Suppressor macrophage treated with lipopolysaccharide for 1 hour (primary cell): ENCODE measurements around the gene CDH4.
"Not testable (repeated sequence)": the region's sequence is repeated elsewhere in the genome, so short reads cannot be mapped to it uniquely, and the experiment has no call there.

Source experiments
- DNase-seq, 3 donors: peaks; one replicate each; pipeline ENCODE4 v3.0.0-alpha.2; 2020 to 2022

The CDH4 gene

DNA sequence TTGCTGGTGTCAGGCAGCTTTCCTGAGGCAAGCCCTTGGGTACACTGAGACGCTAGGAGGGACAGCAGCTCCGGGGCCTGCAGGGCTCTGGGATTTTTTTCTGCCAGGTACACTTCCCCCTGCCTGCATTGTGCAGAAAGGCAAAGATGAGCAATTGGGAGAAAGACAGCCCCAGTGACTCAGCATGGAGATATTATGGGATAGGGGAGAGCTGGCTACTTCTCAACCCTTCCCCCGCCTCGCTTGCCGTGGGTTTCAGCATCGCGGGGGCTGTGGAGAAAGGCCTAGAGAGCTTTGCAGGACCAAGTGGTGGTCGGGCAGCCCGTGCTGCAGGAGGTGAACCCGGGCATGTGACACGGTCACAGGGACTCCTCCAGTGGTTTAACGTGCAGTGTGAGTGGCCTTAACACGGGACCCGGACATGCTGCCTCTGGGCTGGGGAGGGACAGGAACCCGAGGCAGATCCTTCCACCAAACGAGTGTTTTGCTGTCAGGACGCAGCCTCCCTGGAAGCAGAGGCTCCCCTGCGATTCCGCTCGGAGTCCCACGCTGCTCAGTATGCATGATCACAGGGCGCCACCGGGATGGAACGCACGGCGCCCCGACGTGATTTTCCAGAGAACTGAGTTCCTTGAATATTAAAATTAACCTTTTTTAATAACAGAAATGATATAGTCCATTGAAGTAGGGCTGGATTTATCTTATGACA, 139.9 kb downstream of the CDH4 start:
- no peak for DNase-seq

DNA sequence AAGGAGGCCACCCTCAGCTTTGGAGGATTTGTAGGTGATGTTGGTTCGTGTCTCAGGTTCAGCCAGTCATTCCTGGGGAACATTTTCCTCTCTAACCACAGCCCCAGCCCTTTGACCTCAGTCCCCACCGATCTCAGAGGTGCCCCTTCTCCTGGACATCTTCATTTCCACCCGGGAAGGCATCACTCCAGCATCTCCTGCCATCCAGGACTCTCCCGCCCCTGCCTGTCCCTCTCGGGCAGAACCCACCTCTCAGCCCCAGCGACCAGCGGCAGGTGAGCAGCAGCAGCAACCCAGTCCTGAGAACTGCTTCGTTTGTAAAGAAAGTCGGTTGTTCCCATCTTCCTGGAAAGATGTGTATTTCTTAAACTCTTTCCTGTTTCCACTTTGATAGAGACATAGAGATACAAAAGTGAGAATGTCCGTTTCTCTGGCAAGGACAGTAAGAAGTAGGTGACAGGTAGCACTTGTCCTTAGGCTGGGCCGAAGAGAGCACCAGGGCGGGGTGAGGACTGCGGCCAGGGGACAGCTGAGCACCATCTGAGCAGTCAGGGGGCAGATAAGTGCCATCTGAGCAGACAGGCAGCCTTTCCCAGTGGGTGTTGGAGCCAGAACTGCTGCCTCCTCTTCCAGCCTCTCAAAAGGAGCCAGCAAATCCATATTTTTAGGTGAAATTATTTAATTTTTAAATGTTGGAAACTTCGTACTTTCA, 142.2 kb downstream of the CDH4 start:
- no peak for DNase-seq

DNA sequence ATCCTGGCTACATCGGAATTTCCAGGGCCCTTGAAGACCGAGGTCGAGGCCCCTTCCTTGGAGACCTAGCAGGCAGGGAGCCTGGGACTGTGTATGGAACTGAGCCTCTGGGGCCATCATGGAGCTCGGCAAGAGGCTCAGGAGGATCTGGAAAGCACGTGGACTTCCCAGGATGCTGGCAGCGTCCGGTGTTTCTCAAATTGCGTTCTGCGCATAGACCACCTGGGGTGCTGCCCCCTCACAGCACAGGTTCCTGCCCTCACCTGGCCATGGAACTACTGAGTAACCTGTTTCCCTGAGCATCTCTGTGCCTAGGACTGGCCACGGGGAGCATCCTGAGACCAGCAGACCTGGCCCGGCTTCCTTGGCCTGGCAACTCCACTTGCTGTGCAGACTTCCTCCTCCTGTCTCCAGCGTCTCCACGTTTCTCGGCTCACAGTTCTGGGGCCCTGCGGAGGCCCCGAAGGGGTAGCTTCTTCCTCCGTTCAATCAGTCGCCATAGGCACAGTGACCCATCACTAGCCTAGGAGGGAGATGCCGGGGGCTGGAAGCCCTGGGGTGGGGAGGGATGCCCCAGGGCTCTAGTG, 144.3 kb downstream of the CDH4 start:
- DNase-seq: no peak

DNA sequence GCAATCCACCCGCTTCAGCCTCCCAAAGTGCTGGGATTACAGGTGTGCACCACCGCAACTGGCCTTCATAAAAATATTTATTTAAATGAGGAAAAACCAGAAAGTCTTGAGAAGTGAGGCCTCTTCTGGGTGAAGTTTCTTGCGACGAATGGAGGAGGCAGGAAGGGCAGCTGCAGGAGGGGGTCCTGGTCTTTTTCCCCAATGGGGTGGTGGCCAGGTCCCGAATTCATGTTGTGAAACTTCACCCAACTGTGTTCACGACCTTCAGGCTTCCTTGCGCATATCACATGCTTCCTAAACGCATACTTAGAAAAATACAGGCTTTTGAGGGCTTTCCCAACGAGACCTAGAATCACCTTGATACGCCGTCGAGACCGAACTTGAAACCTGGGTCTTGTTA, 145.1 kb downstream of the CDH4 start:
- no peak for DNase-seq

DNA sequence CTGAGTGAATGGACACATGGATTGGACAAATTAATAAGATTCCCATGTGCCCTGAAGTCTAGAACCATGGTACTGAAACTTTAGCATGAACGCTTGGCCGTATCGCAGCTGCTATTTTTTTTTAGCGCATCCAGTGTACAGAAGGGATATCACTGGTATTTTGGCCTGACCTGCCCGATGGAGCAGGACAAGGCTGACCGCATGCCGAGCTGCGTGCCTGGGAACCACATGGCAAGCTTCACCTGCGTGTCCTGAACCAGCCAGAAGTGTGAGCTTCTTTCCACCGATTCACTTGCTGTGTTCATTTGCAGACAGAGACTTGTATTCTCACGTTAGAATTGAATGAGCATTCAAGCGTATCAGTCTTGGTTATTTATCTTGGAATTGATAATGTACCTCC, 145.7 kb downstream of the CDH4 start:
- no peak for DNase-seq

DNA sequence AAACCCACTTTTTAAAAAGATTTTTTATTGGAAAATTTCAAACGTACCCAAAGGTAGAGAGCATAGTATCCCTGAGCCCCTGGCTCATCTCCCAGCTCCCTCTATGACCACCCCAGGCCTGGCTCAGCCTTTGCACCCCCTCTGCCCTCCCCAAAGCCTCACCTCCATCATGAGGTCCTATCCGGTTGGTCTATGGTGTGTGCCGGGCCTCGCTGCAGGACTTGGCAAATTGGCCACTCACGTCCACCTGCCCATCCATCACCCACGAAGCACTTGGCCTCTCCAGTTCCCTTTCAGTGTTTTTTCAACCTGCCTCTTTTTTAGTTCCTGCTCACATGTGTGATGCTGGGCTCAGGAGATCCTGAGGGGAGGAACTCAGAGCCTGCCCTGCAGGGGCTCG, 147.4 kb downstream of the CDH4 start:
- no peak for DNase-seq

DNA sequence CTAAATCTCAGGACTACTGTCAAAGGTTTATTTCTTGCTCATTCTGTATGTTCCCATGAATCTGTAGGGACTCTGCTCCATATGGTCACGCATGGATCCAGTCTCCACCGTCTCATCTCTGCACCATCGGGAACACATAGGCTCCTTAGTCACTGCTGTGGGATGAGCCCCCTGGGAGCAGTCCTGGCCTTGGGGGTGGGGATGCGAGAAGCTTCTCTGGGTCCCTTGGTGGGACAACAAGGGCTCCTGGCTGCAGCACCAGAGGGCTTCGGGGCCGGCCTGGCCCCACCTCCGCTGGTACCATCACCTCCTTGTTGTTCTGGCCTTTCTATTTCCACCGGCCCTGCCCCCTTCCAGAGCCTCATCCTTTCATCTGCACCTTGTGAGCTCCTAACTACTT, 148.4 kb downstream of the CDH4 start:
- DNase-seq: no peak

DNA sequence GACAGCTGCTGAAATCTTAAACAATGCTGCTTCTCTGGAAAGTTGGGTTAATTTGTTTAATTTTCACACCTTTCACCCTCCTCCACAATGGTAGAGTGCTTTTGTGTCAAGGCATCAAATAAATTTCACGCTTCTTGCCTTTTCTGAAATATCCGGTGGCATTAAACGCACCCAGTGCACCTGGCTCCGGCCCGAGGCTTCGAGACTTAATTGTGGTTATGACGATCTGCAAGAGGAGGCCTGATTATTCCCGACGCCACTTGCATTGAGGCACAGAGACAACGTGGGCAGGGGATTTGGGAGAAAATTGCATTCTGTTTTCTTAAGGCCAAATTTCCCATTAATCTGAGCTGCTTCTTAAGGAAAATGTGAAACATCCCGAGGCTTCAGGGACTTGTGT, 152.2 kb downstream of the CDH4 start:
- DNase-seq: no peak

DNA sequence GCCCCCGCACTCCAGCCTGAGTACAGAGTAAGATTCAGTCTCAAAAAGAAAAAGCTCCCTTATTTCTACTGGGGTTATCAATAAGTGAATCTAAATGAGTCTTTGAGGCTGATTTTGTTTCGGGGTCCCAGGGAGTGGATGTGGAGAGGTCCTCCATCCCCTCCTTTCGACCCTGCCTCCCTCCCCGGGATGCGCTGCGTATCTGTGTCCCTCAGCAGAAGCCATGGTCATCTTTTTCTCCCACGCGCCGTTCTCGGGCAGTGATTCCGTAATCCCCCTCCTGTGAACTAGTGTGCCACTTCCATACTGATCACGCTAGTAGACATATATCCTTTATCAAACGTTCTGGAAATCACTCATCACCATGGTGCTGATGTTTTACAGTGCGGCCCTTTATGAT, 152.9 kb downstream of the CDH4 start:
- DNase-seq: no peak

DNA sequence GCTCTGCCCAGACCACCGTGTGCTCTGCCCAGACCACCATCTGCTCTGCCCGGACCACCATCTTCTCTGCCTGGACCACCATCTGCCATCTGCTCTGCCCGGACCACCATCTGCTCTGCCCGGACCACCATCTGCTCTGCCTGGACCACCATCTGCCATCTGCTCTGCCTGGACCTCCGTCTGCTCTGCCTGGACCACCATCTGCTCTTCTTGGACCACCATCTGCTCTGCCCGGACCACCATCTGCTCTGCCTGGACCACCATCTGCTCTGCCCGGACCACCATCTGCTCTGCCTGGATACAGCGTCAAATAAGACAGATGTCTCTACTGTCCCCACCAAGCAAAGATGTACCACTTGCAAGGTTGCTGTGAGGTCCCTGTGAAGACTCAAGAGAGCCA, 154.7 kb downstream of the CDH4 start:
- not testable (repeated sequence) for DNase-seq

DNA sequence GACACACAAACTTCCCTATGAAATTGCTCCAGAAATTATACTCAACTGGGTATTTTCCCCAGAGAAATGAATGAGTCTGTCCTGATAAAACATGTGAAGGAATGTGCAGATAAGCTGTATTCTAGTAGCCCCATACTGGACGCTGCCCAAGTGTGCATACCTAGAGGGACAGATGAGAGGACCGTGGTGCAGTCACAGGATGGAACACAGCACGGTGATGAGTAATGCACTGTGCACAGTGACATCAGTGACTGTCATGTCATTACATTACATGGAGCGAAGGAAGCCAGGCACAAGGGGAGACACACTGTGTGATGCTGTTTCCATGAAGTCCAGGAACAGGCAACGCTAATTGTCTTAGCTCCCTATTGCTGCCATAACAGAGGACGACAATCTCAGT, 155.5 kb downstream of the CDH4 start:
- no peak for DNase-seq

DNA sequence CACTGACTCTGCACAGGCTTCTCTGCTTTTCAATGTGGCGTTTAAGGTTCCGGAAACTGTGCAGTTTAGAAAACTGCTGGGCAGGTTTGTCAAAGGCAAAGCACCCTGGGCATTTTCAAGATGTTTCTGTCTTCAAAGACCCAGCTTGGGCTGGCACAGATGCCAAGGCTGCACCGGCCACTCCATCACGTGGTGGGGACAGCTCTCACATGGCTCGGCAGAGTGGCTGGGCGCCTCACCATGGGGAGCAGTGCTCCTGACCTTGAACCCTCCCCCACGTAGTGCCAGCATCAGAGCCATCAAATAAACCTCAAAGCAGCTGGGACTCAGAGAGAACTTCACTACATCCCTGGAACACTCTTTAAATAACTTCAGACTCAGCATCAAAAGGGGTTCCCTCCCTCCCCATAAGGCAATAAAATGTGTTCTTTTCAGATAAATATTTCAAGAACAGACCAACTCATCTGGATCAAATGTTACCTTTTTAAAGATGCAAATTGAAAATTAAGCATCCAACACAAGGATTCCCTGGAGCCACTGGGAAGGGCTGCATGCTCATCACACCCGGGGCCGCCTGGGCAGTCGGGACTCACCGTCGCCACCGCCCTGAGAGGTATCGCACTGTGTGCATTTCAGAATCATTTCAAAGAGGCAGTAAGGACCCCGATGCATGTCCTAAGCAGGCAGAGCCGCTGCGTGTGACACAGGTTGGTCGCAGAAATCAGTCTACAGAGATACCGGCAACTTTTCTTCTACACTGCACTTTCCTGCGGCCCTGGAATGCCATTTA, 157.1 kb downstream of the CDH4 start:
- DNase-seq: no peak

DNA sequence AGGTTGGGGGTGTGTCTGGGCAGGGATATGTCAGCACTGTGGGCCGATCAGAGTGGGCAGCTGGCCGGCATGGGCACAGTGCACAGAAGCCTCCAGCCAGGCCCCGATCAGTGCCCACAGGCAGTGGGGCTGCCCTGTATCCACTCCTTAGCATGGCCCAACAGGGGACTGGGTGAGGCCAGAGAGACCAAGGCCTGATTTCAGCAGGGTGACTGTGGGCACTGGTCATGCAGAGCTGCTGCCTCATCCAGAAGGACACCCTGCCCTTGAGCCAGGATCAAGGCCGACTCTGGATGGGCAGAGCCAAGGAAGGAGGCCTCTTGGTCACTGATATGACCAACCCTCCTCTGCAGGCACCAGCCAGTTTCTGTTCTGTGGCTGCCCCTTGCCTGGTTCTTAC, 159.7 kb downstream of the CDH4 start:
- DNase-seq: no peak

DNA sequence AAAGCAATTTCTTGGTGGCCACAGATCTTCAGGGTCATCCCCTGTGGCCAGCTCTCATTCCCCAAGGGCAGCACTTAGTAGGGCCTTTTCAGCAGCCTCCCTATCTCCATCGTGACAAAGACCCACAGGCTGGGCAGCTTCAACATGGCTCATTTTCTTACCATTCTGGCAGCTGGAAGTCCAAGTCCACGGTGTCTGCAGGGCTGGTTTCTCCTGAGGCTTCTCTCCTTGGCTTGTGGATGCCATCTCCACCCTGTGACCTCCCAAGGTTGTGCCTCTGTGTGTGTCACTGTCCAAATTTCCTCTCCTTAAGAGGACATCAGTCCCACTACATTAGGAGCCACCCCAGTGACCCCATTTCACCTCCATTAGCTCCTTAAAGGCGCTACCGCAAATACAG, 161.7 kb downstream of the CDH4 start:
- DNase-seq: no peak

DNA sequence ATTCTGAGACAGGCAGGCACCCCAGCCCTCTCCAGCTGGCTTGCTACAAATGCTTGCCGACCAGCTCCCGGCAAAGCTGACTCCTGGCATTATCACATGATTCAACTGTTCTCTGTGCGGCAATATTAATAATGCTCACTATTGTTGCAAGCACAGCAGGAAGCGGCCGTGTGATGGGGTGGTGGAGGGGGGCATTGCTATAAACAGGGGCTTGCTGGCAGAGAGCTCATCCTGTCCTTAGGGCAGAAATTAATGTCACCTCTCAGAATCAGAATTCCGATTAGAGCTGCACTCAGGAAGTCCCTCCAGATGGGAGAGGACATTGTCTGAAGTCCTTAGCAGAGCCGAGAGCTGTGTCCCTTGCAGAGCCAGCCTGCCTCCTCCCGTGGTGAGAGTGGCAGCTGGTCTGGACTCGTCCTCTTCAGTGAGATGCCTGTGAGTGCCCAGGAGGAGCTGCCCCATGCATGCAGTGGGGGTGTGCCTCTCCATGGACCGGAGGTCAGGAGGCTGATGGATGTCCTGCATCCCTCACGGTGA, 162.5 kb downstream of the CDH4 start:
- DNase-seq: no peak

DNA sequence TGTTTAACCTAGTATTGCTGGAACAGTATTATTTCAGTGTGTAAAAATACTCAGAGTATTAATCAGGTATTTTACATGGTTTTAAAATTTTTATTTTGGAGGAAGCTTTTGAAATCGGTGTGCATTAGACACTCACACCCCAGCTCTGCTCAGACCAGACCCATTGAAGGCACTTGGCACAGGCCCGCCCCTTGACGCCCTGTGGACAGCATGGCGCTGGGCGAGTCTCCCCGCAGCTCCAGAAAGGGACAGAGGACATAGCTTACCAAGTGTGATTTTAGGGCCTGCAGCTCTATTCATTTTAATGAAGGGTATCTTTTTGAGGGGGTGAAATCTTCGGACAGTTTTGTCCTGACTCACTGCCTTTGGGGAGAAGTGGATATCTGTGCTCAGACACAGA, 164.5 kb downstream of the CDH4 start:
- no peak for DNase-seq

DNA sequence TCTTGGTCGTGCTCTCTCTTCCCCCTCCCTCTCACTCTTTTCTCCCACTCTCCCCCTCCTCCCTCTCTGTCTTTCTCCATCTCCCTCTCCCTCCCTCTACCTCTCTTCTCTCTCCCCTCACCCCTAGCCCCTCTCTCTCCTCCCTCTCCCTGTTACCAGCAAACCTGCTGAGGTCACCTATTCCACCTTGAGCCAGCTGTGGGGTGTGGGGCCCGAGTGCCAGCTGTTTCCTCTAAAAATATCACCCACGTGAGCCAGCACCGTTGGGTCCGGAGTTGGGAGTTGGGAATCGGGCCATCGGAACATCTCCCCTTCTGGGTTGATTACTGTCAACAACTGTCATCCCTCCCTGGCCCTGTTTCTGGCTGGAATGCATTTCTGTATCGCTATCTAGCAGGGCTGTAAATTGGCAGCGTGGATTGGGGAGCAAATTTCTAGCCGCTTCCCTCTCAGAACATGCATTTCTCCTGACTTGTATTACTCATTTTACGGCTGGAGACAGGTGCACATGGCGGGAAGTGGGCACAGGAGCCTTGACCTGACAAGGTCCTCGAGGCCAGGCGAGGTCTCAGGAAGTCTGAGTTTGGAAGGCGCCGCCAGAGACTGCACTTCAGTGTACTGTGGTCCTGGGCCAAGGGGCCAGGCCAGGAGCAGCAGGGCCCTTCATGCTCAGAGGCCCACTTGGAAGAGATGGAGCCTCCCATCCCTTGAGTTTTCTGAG, 165.3 kb downstream of the CDH4 start:
- no peak for DNase-seq

DNA sequence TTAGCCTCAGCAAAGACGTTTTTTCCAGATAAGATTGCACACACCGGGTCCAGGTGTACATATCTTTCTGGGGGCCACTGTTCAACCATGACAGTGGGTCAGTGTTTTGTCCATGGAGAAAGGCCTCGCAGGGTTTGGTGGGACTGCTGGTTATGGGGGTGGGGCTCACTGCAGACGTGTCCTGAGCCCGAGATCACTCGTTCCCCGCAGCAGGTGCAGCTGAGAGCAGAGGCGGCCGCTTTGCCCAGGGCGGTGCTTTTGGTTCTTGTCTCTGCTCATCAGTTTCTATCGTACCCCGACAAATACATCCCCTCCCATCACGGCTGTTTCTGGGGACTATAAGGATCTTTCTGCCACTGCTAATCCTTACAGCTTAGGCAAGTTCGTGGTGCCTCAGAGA, 166.9 kb downstream of the CDH4 start:
- DNase-seq: no peak

DNA sequence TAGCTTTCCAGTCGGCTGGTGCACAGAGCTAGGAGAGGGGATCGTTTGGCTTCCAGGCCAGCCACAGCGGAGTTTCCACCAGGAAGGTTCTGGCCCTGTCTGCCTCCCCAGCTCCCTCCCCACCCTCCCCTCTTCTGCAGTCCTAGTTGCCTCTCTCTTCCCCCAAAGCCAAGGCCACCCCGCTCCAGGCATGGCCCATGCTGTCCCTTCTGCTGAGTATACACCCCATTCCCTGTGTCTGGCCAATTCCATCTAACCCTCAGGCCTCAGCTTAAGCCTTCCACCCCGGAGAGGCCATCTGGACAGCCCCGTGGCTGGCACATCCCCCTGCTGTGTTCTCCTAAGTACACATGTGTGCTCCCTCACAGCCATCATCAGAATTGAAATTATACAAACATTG, 167.4 kb downstream of the CDH4 start:
- no peak for DNase-seq

DNA sequence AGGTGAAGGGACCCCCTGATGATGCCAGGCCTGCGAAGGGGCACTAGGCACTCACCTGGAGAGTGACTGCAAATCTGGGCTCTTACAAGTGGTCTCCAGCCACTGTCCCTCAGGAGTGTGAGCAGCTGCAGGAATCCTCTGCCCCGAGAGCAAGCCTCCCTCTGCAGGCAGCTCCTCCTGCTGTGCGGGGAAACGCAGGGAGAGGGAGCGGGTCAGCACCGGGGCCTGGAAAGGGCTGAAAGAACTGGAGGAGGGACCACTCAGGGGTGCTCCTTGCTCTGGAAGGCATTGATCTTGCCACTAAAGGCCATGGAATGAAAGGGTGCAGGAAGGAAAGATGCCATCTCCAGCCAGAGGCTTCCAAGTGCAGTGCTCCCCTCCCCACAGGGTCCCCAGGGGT, 168.0 kb downstream of the CDH4 start:
- DNase-seq: no peak

DNA sequence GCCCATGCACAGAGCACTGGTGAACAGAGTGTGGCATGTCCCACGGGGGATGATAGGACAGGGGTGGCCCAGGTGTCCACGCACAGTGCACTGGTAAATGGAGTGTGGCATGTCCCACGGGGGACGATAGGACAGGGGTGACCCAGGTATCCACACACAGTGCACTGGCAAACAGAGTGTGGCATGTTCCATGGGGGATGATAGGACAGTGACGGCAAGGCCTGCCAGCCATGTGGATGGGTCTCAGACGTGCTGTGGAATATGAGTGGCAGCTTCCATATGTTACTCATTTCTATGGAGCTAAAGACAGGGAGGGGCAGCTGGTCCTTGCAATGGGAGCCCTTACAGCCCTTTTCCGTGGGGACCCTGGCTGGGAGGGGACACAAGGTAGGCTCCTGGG, 168.7 kb downstream of the CDH4 start:
- DNase-seq: no peak

DNA sequence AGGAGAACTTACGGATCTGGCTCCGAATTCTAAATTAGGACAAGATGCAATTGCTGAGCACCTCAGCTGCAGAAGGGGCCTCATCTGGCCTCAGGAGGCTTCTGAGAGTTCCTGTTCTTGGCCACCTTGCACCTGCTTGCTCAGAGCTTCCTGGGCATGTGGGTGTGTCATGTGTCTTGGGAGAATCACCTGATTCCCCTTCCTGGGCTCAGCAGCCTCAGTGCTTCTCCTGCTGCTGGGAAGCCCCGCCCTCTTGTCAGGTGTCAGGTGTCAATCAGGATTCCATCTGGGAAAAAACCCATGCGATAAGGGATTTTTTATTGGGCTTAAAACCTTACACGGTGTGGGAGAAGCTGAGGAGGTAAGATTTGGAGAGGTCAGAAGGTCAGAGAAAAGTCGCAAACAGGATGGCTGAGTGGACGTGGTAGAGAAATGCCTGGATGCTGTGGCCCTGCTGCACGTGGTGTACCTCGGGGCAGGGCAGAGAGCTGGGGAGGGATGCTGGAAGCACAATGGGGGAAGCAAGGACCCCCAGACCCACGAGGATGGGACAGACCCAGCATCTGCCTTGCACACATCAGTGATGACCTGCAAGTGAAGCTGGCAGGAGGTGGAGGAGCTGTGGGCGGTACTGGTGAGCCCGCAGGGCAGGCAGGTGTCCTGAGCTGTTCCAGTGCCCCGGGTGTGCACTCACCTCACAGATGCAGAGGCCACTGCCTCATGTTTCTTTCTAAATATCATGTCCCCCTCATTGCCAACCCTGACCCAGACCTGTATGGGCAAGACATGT, 170.8 kb downstream of the CDH4 start:
- no peak for DNase-seq
